Osteocyte (in vitro differentiated cells): ENCODE results near the gene GALNT17. TPM values are rescaled to one million over a fixed set of nuclear protein-coding genes. Genes with fewer than 3 reads are reported as not detected.

ENCODE experiments used
- DNase-seq: peaks from one replicate; pipeline ENCODE4 v3.0.0; 2021; ENCODE audit warnings: mixed read lengths; ENCODE audit not compliant: unreplicated experiment; ENCODE audit errors: extremely low spot score
- H3K27ac Mint-ChIP-seq: one replicate; pipeline ENCODE4 v1.8.0; 2021; ENCODE audit warnings: mild to moderate bottlenecking, mixed read lengths; ENCODE audit not compliant: unreplicated experiment
- H3K27me3 Mint-ChIP-seq: one replicate; pipeline ENCODE4 v1.8.0; 2021; ENCODE audit warnings: mixed read lengths; ENCODE audit not compliant: unreplicated experiment
- H3K36me3 Mint-ChIP-seq: one replicate; pipeline ENCODE4 v1.8.0; 2021; ENCODE audit warnings: mixed read lengths; ENCODE audit not compliant: unreplicated experiment
- H3K4me1 Mint-ChIP-seq: one replicate; pipeline ENCODE4 v1.8.0; 2021; ENCODE audit warnings: mixed read lengths; ENCODE audit not compliant: unreplicated experiment
- H3K4me3 Mint-ChIP-seq: one replicate; pipeline ENCODE4 v1.8.0; 2021; ENCODE audit warnings: mild to moderate bottlenecking, moderate library complexity, mixed read lengths; ENCODE audit not compliant: unreplicated experiment
- H3K9me3 Mint-ChIP-seq: one replicate; pipeline ENCODE4 v1.8.0; 2021; ENCODE audit warnings: mixed read lengths; ENCODE audit not compliant: unreplicated experiment
- total RNA-seq: library from RNA; stranded (reverse); gene quantifications from 2 replicates; pipeline ENCODE4 v1.2.1, GENCODE V29; 2021
- TF ChIP-seq, protein P1 (sequence below): fragments of 200-600 bp; sonication (generic); IDR thresholded peaks from 2 replicates; pipeline ENCODE4 v1.5.0; 2021; ENCODE audit warnings: antibody characterized with exemption, mild to moderate bottlenecking, moderate library complexity

Gene GALNT17
- total RNA-seq, 1 donor from 2014 or later, result 1.4 TPM

- no peak for DNase-seq
- Mint-ChIP-seq H3K36me3 (no peaks in the 10 kb centered on the region), H3K9me3 (no peaks in the 10 kb centered on the region), H3K4me3 (no peak overlapping the region), H3K4me1 (no peaks in the 10 kb centered on the region), H3K27ac (no peak overlapping the region), H3K27me3 (no peaks in the 10 kb centered on the region)
- TF ChIP-seq, protein P1, sequence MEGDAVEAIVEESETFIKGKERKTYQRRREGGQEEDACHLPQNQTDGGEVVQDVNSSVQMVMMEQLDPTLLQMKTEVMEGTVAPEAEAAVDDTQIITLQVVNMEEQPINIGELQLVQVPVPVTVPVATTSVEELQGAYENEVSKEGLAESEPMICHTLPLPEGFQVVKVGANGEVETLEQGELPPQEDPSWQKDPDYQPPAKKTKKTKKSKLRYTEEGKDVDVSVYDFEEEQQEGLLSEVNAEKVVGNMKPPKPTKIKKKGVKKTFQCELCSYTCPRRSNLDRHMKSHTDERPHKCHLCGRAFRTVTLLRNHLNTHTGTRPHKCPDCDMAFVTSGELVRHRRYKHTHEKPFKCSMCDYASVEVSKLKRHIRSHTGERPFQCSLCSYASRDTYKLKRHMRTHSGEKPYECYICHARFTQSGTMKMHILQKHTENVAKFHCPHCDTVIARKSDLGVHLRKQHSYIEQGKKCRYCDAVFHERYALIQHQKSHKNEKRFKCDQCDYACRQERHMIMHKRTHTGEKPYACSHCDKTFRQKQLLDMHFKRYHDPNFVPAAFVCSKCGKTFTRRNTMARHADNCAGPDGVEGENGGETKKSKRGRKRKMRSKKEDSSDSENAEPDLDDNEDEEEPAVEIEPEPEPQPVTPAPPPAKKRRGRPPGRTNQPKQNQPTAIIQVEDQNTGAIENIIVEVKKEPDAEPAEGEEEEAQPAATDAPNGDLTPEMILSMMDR, result no peak
Observed at GRCh38 chr7:71442492-71443190, 310.7 kb downstream of the GALNT17 start.

DNA sequence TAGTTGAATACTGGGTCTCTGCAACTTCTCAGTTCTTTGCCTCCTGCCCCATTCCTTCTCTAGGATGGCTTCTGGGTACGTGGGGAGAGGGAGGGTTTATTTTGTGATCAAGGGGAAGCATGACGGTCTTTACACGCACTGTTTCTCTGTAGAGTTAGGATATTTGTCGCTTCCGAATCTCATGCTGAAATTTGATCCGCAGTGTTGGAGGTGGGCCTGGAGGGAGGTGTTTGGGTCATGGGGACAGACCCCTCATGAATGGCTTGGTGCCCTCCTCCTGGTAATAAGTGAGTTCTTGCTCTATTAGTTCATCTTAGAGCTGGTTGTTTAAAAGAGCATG is 311.2 kb downstream of the GALNT17 start:
- no peaks in the 10 kb centered on the region for H3K4me1 Mint-ChIP-seq
- H3K27me3 Mint-ChIP-seq, result no peaks in the 10 kb centered on the region
- DNase-seq, result no peak
- TF ChIP-seq, protein P1, result no peak
- H3K4me3 Mint-ChIP-seq, result no peak overlapping the region
- H3K36me3 Mint-ChIP-seq, result no peaks in the 10 kb centered on the region
- H3K27ac Mint-ChIP-seq, result no peak overlapping the region
- H3K9me3 Mint-ChIP-seq, result no peaks in the 10 kb centered on the region

DNA sequence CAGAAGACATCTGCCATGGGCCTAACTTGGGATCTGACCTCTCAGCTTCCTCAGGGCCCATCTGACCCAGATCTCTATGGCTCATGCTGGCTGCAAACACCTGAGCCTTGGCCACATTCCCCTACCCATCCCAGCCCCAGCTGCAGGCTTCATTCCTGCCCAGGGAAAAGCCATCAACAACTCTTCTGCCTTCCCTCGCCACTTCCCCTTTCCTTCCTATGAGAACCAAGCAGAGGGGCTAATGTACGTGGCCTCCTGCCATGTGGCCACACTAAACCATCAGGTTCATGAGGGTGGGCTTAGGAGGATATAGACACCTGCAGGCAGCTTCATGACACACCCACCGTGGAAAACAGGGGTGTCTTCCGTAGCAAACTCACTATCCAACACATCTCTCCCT is 312.2 kb downstream of the GALNT17 start:
- Mint-ChIP-seq H3K27me3 (no peaks in the 10 kb centered on the region), H3K4me1 (no peaks in the 10 kb centered on the region), H3K4me3 (no peak overlapping the region), H3K9me3 (no peaks in the 10 kb centered on the region), H3K36me3 (no peaks in the 10 kb centered on the region), H3K27ac (no peak overlapping the region)
- no peak for DNase-seq
- TF ChIP-seq, protein P1, result no peak

GRCh38 chr7:71453630-71454029 is 321.7 kb downstream of the GALNT17 start:
- H3K27ac Mint-ChIP-seq, result no peak overlapping the region
- H3K36me3 Mint-ChIP-seq, result no peaks in the 10 kb centered on the region
- TF ChIP-seq, protein P1, result no peak
- H3K4me3 Mint-ChIP-seq, result no peak overlapping the region
- DNase-seq, result no peak
- H3K9me3 Mint-ChIP-seq, result peaks cover 16% of the 10 kb centered on the region
- no peaks in the 10 kb centered on the region for H3K4me1 Mint-ChIP-seq
- no peaks in the 10 kb centered on the region for H3K27me3 Mint-ChIP-seq

DNA sequence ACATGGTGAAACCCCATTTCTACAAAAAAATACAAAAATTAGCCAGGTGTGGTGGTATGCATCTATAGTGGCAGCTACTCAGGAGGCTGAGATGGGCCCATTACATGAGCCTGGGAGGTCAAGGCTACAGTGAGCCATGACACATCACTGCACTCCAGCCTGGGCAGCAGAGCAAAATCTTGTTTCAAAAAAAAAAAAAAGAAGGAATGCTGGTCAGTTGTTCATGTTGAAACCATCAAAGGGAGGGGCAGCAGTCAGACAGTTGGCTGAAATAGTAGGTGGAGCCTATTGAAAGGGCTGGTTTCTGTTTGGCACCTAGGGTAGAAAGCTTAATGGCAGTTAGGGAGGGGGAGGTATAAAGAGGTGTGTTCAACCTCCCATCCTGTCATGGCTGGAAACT is 323.0 kb downstream of the GALNT17 start:
- Mint-ChIP-seq H3K27ac (no peak overlapping the region), H3K4me3 (no peak overlapping the region), H3K27me3 (no peaks in the 10 kb centered on the region), H3K9me3 (peaks cover 16% of the 10 kb centered on the region), H3K36me3 (no peaks in the 10 kb centered on the region), H3K4me1 (no peaks in the 10 kb centered on the region)
- TF ChIP-seq, protein P1, result no peak
- no peak for DNase-seq
